Fibroblast of upper back skin (primary cell): ENCODE data around the gene TMEM161A.
"Not testable (repeated sequence)": the region's sequence is repeated elsewhere in the genome, so short reads cannot be mapped to it uniquely, and the experiment has no call there.

ENCODE experiments used
- DNase-seq: peaks from one replicate; pipeline ENCODE4 v3.0.0-alpha.2; 2013

Gene TMEM161A

DNA sequence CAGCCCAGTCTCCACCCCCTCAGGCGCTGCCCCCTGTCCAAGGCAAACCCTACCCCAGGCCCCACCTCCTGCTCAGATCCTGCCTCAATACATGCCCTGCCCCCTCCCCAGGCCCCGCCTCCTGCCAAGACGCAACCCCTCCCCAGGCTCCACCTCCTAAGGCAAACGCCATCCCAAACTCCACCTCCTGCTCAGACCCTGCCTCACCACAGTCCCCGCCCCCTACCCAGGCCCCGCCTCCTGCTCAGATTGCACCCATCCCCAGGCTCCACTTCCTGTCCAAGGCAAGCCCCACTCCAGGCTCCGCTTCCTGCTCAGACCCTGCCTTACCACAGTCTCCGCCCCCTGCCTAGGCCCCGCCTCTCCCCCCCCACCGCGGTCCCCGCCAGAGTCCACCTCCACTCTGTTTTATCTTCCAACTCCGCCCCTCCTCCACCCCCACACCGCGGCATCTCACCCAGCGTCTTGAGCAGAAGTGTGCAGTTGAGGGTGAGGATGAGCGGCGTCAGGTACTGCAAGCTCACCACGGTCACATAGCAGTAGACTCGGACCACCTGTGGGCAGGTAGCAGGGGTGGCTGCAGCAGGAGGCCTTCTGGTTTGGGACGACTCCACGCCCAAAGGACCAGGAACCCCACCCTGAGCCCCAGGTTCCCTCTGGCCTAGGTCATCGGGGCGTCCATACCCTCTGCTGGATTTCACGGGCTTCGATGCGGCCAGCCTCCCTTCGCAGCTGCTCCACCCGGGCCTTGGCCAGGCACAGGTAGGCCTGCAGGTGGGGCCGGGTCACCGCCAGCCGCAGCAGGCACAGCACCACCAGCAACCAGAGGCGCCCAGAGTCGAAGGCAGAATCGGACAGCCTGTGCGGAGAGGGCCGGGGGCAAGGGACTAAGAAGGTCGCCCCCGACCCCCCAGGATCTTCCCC lies 17.7 kb downstream of the TMEM161A start:
- DNase-seq = peak; percentile 90

DNA sequence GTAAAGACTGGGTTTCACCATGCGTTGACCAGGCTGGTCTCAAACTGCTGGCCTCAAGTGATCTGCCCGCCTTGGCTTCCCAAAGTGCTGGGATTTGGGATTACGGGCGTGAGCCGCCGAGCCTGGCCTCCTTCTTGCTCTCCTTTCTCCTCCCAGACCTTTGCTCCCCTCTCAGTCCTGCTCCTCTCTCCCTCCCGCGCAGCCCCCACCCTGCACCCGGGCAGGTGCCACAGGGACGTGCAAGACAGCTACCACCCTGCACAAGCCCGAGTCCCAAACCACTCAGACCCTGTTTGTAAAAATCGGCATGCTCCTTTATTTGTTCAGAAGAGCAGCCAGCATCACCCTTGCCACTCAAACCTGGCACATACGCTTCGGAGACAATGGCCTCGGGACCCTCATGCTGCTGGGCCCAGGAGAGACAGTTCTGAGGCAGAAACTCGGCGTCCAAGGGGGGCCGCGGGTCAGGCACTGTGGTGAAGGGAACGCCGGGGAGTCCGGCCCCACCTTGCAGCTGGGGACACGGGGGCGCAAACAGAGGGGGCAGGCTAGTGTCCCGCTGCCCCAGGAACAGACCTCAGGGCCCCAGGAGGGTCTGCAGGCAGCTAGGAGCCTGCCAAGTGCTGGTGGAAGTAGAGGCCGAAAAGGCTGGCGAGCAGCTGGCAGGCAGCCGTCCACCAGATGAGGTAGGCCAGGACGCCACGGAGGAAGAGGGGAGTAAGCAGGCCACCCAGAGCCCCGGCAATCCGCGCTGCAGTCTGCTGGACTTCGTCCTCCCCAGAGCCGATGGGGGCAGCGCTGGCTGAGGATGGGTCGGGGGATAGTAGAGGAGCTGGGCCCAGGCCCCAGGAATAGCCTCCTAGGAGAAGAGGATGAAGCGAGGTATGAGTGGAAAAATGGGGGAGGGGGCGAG lies 18.7 kb downstream of the TMEM161A start:
- DNase-seq = no peak

DNA sequence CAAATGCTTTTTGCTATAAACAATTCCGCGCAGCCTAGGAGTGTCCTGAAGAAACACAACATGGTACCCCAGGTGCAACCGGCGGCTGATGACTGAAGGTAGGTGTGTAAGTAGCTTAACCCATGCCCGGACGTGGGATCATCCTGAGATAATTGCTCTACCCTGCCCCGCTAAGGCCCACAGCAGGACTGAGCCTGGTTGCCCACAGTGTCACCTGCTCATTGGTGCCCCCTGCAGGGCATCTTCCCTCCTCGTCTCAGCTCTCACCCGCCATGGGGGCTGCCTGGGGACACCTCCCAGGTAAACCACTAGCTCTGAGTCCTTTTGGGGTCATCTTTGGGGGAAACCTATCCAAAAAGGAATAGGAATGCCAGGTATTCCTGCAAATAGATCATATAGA lies 22.3 kb downstream of the TMEM161A start:
- DNase-seq = no peak

- DNase-seq = peak; percentile 67
Measured at GRCh38 chr19:19113040-19113626, 25.1 kb downstream of the TMEM161A start.

- no peak for DNase-seq
Measured at GRCh38 chr19:19111967-19112580, 26.2 kb downstream of the TMEM161A start.

DNA sequence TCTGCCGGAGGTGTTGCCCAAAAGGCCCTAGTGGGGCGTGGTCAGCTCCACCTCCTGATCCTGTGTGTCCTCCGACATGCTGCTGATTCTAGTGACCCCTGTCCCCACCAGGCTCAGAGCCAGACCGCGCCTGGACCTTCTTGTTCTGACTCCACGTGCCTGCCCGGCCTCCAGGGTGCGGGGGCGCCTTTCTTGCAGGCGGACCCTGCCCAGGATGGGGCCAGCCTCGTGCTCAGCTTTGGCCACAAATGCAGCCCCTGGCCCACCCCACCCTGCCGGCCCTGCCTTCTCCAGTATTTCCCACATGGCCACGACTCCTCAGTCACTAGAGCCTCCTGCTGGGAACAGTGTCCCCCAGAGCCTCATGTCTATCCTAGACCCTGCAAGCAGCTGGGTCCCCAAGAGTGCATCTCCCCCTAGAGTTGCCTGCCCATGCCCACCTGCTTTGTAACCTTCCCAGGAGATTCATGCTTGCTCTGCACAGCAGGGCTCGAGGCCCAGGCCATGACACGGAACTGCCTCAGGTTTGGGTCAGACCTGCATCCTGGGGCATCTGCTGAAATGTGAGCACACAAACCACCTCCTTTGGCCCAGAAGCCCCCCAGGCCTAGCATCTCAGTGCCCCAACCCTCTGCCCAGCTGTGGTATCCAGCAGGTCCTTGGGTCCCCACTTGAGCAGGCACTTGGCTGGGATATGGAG lies 27.0 kb downstream of the TMEM161A start:
- DNase-seq = no peak

DNA sequence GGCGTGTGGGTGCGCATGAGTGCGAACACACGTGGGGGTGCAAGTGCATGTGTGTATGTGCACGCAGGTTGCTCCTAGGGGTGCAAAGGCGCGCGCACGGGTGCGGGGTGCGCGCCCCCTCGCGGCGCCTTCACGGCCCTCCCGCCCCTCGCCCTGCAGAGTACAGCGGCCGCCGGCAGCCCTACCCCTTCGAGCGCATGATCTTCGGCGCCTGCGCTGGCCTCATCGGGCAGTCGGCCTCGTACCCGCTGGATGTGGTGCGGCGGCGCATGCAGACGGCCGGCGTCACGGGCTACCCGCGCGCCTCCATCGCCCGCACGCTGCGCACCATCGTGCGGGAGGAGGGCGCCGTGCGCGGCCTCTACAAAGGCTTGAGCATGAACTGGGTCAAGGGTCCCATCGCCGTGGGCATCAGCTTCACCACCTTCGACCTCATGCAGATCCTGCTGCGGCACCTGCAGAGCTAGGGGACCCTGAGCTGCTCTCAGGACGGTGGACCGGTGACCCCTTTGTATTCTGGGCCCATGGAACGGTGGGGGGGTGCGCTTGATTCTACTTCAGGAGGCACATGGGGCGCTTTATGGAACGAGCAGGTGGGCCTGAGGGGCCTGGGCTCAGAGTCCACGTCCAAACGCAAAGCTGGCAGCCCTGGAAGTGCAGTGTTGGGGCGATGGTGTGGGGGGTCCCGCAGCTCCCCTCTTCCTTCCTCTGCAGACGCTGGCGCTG lies 27.7 kb downstream of the TMEM161A start:
- DNase-seq = no peak

GRCh38 chr19:19109601-19110000 lies 28.7 kb downstream of the TMEM161A start:
- peak; percentile 6 for DNase-seq

GRCh38 chr19:19107654-19108053 lies 30.6 kb downstream of the TMEM161A start:
- DNase-seq = no peak

GRCh38 chr19:19106938-19107337 lies 31.3 kb downstream of the TMEM161A start:
- DNase-seq = not testable (repeated sequence)

DNA sequence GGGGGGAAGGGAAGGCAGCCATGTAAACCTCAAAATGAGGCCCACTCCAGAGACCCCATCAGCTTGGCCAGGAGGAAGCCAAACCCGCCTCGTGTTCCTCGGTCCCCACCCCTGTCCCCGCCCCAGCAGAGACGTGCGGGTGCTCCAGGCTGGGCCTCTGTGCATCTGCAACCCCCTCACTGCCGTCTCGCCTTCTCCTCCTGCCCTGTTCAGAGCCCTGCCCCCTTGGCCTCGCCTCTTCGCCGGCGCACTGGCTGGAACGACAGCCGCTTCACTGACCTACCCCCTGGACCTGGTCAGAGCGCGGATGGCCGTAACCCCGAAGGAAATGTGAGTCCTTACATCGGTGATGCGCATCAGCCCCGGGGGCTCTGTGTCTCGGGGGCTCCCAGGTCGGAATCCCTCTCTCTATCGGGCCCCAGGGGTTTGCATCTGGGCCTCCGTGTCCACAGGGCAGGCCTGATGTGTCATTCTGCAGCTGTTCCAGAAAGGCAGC lies 32.2 kb downstream of the TMEM161A start:
- peak; percentile 32 for DNase-seq

- DNase-seq = peak; percentile 66
Measured at GRCh38 chr19:19105365-19106055, 32.8 kb downstream of the TMEM161A start.

DNA sequence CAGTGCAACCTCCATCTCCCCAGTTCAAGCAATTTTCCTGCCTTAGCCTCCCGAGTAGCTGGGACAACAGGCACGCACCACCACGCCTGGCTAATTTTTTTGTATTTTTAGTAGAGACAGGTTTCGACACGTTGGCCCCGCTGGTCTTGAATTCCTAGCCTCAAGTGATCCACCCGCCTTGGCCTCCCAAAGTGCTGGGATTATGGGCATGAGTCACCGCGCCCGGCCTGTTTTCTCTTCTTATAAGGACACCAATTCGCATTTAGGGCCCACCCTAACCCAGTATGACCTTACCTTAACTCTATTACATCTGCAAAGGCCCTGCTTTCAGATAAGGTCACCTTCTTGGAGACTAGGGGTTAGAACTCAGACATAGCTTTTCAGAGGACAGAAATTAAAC lies 35.1 kb downstream of the TMEM161A start:
- no peak for DNase-seq

DNA sequence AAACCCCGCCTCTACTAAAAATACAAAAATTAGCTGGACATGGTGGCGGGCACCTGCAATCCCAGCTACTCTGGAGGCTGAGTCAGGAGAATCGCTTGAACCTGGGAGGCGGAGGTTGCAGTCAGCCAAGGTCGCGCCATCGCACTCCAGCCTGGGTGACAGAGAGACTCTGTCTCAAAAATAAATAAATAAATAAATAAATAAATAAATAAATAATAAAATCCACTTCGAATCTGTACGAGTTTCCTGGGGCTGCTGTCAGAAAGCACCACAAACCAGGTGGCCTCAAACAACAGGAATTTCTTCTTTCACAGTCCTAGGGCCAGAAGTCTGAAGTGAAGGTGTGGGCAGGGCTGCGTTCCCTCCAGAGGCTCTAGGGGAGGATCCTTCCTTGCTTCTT lies 35.7 kb downstream of the TMEM161A start:
- DNase-seq = not testable (repeated sequence)

- no peak for DNase-seq
Measured at GRCh38 chr19:19101540-19101939, 36.7 kb downstream of the TMEM161A start.

GRCh38 chr19:19098703-19099632 lies 39.3 kb downstream of the TMEM161A start:
- no peak for DNase-seq

- no peak for DNase-seq
Measured at GRCh38 chr19:19098084-19098702, 40.1 kb downstream of the TMEM161A start.

- DNase-seq = no peak
Measured at GRCh38 chr19:19096641-19097627, 41.3 kb downstream of the TMEM161A start.
